Measurements from ENCODE around the gene PTPRM.
"Not testable (repeated sequence)": the region's sequence is repeated elsewhere in the genome, so short reads cannot be mapped to it uniquely, and the experiment has no call there.

The PTPRM gene

DNA sequence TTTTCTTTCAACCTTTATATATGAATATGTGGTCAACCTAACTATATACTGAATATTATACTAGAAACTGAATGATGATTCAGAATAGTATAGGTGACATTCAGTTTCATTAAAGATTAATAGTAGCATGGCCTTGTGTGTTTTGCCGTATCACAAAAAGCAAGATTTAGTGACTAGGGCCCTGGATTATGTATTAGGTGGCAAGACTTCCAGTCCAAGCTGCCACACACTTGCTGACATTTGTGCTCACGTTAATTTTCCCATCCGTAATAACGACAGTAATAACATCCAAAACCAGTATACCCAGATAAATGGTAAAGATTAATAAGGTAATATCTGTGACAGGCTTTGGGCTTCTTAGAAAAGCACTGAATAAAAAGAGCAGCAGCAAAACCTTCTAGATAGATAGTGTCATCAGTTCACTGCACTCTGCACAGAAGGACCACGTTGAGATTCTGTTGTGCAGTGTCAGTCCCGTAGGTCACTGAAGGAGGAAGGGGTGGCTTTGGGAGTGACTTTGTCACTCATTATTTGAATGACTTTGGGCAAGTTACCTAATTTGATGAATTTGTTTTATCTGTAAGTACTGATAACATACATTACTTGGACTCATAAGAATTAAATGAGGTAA lies 451.7 kb downstream of the PTPRM start:
- no peak for DNase-seq

DNA sequence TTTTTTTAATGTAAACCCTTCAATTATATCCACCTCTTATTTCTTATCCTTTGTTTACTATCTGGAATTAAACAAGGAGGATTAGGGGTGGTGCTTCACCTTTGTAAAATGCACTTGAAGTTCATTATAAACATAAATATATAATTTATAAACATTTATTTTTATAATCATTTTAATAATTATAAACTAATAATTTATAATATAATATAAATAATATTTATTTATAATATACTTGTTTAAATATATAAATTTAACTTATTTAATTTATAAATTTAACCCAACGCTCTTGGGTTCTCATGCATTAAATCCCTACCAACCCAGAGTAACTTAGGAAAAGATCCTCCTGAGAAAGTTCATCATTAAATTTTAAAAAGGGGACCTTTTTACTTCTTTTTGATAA lies 452.5 kb downstream of the PTPRM start:
- no peak for DNase-seq

DNA sequence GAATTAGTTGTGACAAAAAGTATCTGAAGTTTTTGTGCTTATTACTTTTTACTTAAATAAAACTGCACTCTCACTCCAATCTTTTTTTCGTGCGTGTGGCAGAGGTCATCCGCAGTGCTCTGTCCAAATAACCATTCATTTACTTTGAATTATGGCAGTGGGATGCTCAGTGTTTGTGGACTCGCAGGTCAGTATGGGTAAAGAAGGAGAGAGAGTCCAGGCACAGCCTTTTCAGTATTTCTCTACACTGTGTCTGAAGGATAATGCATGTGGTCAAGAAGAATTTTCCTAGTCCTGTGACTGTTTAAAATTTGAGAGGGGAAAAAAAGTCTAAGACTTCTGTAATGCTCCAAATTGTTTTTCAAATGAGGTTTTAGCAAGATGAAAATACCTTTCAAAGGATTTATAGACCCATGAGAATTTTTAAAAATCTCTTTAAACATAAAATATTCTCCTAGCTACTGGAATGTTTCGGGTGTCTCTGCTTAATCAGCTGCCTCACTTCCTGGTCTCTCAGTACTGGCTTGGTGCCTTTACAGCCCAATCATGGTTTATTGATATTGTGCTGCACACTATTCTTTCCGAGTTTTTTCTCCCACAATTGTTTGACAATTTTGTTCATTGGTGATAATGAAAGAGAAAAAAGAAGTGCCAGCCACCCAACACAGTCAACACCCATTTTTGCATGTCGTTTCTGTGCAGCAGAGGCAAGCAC lies 453.2 kb downstream of the PTPRM start:
- DNase-seq: no peak

DNA sequence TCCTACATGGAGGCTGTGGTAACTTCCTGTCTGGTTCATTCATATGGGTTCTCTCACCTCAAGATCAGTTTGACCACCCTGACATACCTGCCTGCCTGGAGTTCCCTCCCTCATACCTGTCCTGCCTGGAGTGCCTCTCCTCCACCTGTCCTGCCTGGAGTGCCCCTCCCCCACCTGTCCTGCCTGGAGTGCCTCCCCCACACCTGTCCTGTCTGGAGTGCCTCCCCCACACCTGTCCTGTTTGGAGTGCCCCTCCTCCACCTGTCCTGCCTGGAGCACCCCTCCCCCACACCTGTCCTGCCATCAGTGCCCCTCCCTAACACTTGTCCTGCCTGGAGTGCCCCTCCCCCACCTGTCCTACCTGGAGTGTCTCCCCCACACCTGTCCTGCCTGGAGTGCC lies 461.9 kb downstream of the PTPRM start:
- DNase-seq: no peak

DNA sequence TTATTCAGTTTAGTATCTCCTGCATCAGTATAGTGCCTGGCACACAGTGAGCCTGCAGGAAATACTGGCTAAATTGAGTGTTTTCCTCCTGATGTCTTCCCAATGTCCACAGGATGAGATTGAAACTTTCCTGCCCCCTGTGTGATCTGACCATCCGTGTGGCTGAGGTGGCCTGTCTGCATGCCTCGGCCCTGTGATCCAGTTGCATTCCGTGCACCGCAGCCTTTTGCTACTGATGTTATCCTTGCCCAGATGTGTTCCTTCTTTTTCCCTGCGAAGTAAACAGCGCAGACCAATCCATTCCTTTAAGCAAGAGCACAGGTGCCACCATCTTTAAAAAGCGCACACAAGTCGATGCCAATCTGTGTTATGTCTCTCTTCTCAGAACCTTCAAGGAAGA lies 462.6 kb downstream of the PTPRM start:
- no peak for DNase-seq

DNA sequence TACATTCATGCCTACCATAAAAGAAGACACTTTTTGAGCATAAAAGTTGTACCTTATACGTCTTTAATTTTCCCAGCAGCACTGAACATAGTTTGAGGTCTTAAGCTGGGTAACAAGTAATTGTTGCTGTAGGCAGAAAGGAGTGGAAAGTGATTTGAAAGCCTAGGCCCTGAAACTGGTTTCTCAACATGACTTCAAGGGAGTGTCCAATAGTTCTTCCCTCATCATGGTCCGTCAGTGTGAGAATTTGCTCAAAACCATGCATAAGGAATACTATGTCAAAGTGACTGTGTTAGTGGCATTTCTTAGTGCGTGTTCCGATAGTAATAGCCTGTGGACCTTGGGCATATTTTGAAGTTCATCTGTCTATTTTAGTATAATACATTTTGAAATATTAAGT lies 463.1 kb downstream of the PTPRM start:
- no peak for DNase-seq

DNA sequence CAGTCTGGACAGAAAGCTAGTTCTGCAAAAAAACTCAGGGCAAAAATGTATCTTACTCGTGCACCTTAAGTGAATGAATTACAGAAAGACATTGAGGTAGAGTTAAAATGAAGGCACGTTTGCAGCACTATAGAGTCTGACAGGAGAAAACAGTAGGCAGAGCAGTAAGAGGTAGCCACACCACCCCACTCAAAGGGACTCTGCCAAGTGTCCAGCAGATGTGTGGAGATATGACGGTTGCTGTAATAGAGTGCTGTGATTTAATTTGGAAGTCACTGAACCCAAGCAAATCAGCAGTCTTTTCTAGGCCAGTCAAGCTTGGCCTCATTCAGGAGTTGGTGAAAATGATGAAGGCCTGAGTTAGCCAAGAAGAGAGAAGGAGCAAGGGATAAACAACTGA lies 464.4 kb downstream of the PTPRM start:
- DNase-seq: no peak

DNA sequence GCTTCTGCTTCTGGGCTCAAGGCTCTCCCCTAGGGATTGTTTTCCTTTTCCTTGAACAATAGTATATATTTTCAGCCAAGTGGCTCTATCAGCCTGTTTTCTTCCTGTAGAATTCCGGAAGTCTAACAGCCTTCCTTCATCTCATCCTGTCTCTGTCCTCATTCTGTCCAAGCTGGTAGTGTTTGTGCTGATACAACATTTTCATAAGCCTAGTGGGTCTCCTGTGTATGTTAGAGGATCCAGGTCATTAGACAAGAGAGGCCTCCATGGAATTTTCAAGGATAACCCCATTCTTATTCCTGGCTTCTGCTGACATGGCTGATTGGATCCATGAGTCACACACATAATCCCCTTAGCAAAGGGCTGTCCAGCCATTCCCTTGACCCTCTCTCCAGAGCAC lies 467.6 kb downstream of the PTPRM start:
- DNase-seq: no peak

DNA sequence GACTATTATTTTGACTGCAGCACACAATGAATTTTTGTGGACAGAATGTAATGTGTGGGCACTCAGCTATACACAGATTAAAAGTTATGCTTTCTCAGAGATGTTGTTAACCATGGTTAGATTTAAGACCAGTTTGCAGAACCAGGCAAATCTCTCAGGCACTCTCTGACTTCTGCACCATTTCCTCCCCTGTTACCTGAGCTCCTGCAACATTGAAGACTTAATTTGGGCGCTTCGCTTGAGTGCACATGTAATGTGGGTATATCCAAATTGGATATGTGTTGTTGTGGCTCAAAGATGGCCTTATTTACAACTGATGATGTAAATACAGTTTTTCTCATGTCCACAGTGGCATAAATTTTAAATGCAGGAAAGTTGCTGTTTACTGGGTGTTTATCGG lies 469.4 kb downstream of the PTPRM start:
- DNase-seq: no peak

DNA sequence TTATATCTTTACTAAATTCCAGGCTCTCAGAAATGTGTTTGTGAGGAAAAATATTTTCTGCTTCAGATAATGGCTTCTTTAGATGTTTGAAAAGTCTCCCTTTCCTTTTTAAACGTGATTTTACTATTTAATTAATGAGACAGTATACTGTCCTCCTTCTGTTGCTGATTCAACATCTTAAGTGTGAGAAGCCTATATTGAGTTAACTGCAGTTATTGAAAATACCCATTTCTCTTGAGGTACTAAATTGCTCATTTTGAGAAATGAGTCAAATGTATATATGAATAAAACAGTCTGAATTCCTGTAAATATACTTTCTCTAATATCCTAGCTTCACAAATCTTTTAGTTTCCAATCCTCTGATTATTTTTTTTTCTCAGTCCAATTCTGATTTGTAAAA lies 470.2 kb downstream of the PTPRM start:
- DNase-seq: no peak

DNA sequence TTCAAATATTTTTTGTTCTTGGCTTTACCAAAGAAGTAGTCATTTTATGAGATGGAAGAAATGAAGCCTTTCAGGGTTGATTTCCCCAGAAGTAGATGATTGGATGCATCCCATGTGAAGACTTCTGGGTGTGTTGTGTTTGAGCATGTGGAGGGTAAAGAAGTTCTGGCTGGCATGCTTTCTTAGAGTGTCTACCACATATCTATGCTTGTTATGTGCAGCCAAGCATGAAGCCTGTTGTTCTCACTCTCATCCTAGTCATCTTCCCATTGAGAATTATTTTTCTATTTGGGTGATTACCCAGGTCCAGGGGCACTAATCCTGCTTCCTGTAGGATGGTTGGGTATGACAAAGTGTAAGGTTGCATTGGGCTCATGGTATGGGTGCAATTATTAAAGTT lies 472.9 kb downstream of the PTPRM start:
- no peak for DNase-seq

DNA sequence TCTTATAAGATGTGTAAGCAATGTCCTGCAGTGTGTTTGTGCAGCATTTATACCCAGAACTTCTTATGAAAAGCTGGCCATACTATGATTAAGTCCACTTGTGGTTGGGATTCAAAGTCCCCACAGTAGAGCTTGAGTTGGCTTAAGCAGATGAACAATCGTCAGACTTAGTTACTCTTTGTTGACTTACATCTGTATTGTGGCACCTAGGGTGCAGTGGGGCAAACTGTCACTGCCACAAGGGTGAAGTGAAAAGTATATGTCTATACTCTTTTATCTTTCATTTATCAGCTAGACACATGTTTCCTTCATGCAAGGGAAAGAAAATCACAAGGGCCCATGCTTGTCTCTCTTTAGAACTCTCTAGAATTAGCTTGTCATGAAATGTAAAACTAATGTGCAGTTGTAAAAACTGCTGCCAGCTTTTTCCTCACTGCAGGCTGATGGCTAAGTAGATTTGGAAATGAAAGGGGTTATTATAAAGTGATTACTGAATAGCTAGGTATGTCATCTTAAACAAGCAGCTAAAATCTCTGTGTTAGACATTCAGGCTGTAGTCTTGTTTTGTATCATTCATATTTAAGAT lies 474.5 kb downstream of the PTPRM start:
- no peak for DNase-seq

DNA sequence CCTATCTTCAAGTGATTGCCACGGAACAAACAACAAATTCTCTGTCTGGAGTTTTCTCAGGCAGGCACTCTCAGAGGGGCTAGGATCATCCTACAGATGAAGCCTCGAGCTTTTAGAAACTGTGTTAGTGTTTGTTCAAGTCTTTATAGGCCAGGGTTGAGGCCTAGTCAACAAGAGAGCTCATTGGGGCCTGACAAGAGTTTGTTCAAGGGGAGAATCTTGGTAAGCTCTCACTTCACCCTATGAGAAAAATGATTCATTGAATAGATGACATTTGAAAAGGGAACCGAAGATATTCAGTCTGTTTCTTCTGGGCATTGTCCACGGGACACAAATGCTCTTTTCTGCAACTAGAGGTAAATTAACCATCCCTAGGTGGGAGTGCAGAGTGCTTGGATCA lies 476.9 kb downstream of the PTPRM start:
- DNase-seq: no peak

DNA sequence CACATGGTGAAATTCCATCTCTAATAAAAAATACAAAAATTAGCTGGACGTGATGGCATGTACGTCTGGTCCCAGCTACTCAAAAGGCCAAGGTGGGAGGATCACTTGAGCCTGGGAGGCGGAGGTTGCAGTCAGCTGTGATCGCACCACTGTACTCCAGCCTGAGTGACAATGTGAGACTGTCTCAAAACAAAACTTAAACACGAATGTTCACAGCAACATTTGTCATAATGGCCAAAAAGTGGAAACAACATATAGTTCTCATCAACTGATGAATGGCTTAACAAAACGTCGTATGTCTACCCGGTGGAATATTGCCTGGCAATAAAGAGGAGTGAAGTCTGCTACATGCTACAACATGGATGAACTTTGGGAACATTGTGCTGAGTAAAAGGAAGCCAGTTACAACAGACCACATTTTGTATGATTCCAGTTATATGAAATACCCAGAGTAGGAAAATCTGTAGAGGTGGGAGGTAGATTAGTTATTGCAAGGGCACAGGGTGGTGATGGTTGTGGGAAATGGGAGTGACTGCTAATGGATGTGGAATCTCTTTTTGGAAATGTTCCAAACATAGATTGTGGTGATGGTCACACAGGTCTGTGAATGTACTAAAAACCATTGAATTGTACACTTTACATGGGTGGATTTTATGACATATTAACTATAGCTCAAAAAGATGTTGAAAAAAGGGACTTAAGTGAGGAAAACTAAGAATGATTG lies 478.2 kb downstream of the PTPRM start:
- DNase-seq: no peak

DNA sequence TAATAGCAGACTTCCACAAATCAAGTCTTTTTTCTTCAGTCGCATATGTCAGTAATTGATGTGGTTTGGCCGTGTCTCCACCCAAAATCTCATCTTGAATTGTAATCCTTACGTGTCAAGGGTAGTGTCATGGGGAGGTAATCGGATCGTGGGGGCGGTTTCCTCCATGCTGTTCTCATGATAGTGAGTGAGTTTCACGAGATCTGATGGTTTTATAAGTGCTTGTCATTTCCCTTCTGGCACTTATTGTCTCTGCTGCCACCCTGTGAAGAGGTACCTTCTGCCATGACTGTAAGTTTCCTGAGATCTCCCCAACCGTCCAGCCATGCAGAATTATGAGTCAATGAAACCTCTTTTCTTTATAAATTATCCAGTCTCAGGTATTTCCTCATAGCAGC lies 478.8 kb downstream of the PTPRM start:
- DNase-seq: no peak

DNA sequence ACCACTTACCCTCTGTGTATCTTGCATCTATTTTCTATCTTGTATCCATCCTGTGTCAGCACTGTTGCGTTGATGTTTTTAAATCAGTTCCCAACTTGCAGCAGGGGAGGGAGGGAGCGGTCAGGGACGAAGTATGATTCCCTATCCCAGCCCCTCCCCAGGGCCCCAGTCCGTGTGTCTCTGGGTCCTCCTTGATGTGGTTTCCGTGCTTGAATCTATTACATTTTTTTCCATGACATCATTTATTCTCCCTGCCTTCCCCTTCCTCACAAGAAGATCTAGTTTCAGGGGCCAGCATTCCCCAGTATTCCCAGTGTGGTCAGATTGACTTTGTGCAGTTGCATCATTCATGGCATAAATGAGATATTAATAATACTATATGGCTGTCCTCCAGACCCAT lies 479.3 kb downstream of the PTPRM start:
- no peak for DNase-seq

DNA sequence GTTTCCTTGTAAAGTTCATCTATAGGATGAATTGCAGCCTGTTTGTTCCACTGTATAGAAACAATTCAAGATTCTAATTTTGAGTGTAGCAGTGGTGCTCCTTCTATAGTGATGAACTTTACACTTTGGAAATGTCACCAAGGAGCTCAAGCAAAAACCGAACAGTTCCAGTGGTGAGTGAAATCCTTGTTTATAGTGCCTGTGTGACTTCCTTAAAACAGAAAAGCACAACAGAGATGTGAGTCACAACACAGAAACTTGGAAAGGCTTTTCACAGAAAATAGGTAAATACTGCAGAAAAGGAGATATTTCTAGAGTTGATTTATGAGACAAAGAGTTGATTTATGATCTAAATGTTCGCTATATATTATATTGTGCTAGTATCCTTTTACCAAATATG lies 482.0 kb downstream of the PTPRM start:
- DNase-seq: no peak

DNA sequence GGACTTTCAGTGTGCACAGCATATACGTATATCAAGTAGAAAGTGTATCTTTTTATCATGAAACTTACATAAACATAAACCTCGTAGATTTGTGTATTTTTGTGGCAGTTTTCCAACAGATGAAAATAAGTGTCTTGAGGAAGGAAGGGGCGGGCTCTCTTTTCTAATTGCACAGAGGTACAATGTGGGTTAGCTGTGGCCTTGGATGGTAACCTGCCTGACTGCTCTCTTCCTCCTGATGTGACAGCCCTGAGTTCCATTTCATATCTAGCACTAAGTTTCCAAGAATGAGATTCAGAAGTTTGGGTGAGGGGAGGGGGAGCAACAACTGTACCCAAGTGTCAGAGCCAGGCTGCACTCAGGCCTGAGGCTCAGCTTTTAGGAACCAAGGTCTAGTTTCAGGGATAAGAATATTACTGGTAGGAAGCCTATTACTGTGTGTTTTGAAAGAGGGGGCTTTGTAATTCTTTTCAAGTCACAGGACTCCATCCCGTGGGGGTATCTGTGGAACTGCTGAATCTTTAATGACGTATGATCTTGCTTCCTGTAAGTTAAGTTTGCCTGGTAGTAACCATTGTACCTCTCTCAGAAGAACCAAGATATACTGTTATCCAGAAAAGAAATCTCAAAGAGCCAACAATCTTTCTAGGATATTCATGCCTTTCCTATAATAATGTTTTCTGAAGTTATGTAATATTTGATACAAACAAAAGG lies 483.7 kb downstream of the PTPRM start:
- DNase-seq: no peak

DNA sequence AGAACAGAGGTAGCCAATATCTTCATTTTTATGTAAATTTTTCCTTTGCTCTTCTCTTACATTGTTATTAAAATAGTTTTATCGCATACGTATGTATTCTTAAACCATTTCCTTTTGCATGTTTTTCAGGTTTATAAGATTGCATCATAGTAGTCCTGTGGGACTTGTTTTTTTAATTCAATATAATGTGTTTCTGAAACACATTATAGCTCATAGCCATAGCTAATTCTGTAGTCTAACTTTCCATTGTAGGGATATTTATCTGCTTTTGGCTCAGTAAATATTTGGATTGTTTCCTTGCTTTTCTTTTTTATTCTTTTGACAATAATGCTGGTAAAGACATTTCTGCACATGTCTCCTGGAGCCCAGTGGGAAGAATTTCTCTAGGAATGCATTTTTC lies 484.3 kb downstream of the PTPRM start:
- no peak for DNase-seq

DNA sequence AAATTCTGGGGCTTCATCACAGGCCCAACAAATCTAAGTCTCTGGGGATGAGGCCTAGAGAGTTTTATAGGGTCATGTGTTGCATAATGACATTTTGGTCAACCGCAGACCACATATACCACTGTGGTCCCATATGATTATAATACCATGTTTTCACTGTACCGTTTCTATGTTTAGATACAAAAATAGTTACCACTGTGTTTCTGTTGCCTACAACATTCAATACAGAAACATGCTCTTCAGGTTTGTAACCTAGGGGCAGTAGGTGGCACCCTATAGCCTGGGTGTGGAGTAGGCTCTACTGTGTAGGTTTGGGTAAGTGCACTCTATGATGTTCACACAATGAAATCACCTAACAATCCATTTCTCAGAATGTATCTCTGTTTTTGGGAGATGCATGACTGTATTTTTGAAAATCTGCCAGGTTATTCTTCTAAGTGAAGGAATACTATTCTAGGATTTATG lies 485.2 kb downstream of the PTPRM start:
- DNase-seq: no peak

DNA sequence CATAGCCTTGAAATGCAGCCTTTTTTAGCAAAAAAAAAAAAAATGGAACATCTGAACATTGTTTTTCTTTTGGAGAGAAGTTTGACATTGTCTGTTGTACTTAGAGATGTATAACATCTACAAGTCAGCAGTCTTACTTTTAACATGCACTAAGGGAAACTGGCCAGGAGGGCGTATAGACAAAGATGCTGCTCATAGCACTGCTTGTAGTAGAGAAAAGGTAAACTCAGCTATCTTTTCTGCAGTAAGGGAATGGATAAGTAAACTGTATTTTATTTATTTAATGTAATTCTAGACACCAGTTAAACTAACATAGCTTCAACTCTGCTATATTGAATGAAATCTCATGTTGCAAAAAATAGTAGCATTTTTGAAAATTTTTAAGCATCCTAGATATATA lies 489.6 kb downstream of the PTPRM start:
- no peak for DNase-seq

DNA sequence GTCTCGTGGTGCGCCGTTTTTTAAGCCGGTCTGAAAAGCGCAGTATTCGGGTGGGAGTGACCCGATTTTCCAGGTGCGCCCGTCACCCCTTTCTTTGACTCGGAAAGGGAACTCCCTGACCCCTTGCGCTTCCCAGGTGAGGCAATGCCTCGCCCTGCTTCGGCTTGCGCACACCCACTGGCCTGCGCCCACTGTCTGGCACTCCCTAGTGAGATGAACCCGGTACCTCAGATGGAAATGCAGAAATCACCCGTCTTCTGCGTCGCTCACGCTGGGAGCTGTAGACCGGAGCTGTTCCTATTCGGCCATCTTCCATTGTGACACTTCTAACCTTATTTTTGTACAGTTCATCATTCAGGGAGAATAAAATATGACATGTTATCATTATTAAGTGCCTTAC lies 496.0 kb downstream of the PTPRM start:
- not testable (repeated sequence) for DNase-seq

DNA sequence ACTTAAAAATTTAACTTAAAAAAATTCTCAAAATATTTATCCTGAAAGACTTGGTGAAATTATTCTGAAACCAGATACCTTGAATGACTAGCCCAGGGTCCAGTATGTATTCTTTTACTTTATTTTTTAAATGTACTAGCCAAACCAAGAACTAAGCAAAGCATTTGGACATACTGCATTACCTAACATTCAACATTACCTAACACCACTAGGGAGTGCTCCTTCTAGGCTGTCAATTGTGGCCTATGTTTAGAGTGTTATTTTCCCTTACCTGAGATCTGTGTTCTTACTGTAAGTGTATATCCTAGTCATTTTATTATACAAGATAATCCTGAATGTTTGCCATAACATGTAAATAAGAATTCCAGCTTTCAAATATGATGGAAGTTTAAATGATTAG lies 496.6 kb downstream of the PTPRM start:
- DNase-seq: no peak

Data from effector CD8-positive, alpha-beta T cell (primary cell).